Stimulated activated CD4-positive, alpha-beta T cell treated with anti-CD3 and anti-CD28 coated beads, TNF-alpha, amount 100 ng/mL, for 4 hours (primary cell): Measurements from ENCODE around the gene RNF215.

Source experiments
- DNase-seq, 3 experiments: peaks; one replicate each; pipeline ENCODE4 v3.0.0-alpha.2; 2020; ENCODE audit warnings: low read depth in 3 of 3

The RNF215 gene

GRCh38 chr22:30396871-30397655 is 9.9 kb upstream of the RNF215 start, which contains the start of gene SEC14L2:
Gene SEC14L2, plus strand, starts transcription at chr22:30397018. Its CDS starts 99 bp downstream, at chr22:30397117.
- DNase-seq = peak; percentile 22 to 54 (median 39)

GRCh38 chr22:30393885-30394284 is 6.7 kb upstream of the RNF215 start:
- DNase-seq = no peak

GRCh38 chr22:30393322-30393680 is 6.1 kb upstream of the RNF215 start:
- no peak for DNase-seq

- DNase-seq = no peak
These were observed 5.6 kb upstream of the RNF215 start for GRCh38 chr22:30392661-30393321.

- peak; percentile 59 to 67 (median 65) for DNase-seq
These were observed 3.9 kb upstream of the RNF215 start for GRCh38 chr22:30390974-30391691.

GRCh38 chr22:30386608-30386959 is 627 bp downstream of the RNF215 start:
- DNase-seq = no peak

GRCh38 chr22:30385942-30386341 is 1.3 kb downstream of the RNF215 start:
- DNase-seq = no peak

GRCh38 chr22:30383061-30383460 is 4.2 kb downstream of the RNF215 start:
- no peak for DNase-seq

- DNase-seq = no peak
These were observed 4.9 kb downstream of the RNF215 start for GRCh38 chr22:30382340-30382739.

GRCh38 chr22:30381264-30381663 is 5.9 kb downstream of the RNF215 start:
- no peak for DNase-seq

- DNase-seq = no peak
These were observed 7.2 kb downstream of the RNF215 start for GRCh38 chr22:30380011-30380410.

- no peak for DNase-seq
These were observed 11.8 kb downstream of the RNF215 start for GRCh38 chr22:30375312-30375849.

- no peak for DNase-seq
These were observed 13.6 kb downstream of the RNF215 start for GRCh38 chr22:30373331-30374325.

- DNase-seq = no peak
These were observed 14.3 kb downstream of the RNF215 start for GRCh38 chr22:30372915-30373314.

- no peak for DNase-seq
These were observed 15.2 kb downstream of the RNF215 start for GRCh38 chr22:30371981-30372380.

GRCh38 chr22:30371321-30371720 is 15.9 kb downstream of the RNF215 start:
- DNase-seq = no peak

- no peak for DNase-seq
These were observed 16.5 kb downstream of the RNF215 start for GRCh38 chr22:30370641-30371230.

- no peak for DNase-seq
These were observed 18.8 kb downstream of the RNF215 start for GRCh38 chr22:30368420-30368819.

- DNase-seq = no peak
These were observed 21.3 kb downstream of the RNF215 start for GRCh38 chr22:30365891-30366290.

GRCh38 chr22:30362651-30363281 is 24.4 kb downstream of the RNF215 start:
- DNase-seq = no peak
